Measurements from ENCODE around the gene DMRTB1. TPM values are rescaled to one million over a fixed set of nuclear protein-coding genes. Genes with fewer than 3 reads are reported as not detected.

DMRTB1 gene
- total RNA-seq, 2 donors from 2014 or later, result not detected

DNA sequence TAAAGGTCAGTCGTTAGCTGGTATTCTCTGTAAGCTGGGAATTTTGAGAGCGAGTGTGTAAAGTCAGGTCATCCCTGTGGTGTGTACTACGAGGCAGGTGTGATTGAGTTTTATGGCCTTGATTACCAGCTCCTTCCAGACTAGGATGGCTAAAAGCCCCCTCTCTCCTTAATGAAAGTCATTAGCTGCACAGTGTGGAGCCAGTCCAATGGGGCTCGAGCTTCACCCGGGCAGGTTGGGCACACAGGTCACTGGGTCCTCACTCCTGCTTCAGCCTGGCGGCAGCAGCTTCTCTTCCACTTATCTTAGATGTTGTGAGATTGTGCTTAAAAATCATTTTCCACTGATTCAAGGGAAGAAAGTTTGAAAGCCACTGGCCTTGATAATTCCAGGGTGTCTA is 3.0 kb downstream of the DMRTB1 start:
- no peaks in the 10 kb centered on the region for H3K4me1 Mint-ChIP-seq
- ATAC-seq, result no peak

GRCh38 chr1:53462769-53463501 is 3.7 kb downstream of the DMRTB1 start:
- Mint-ChIP-seq H3K36me3 (ENCODE audit: low read depth) (no peaks in the 10 kb centered on the region), H3K27me3 (no peaks in the 10 kb centered on the region), H3K4me3 (no peak overlapping the region), H3K27ac (no peak overlapping the region), H3K4me1 (peaks cover 3% of the 10 kb centered on the region)
- ATAC-seq (no peak), DNase-seq (no peak)
- no peaks in the 10 kb centered on the region for H3K9me3 ChIP-seq (ENCODE audit: control insufficient read depth, low read length, poor library complexity, severe bottlenecking)

More for the DNA sequence above, 3.0 kb downstream of the DMRTB1 start:
- Mint-ChIP-seq H3K36me3 (ENCODE audit: low read depth) (no peaks in the 10 kb centered on the region), H3K27ac (no peak overlapping the region), H3K27me3 (no peaks in the 10 kb centered on the region), H3K4me3 (no peak overlapping the region)
- no peak for DNase-seq
- no peaks in the 10 kb centered on the region for H3K9me3 ChIP-seq (ENCODE audit: control insufficient read depth, low read length, poor library complexity, severe bottlenecking)

DNA sequence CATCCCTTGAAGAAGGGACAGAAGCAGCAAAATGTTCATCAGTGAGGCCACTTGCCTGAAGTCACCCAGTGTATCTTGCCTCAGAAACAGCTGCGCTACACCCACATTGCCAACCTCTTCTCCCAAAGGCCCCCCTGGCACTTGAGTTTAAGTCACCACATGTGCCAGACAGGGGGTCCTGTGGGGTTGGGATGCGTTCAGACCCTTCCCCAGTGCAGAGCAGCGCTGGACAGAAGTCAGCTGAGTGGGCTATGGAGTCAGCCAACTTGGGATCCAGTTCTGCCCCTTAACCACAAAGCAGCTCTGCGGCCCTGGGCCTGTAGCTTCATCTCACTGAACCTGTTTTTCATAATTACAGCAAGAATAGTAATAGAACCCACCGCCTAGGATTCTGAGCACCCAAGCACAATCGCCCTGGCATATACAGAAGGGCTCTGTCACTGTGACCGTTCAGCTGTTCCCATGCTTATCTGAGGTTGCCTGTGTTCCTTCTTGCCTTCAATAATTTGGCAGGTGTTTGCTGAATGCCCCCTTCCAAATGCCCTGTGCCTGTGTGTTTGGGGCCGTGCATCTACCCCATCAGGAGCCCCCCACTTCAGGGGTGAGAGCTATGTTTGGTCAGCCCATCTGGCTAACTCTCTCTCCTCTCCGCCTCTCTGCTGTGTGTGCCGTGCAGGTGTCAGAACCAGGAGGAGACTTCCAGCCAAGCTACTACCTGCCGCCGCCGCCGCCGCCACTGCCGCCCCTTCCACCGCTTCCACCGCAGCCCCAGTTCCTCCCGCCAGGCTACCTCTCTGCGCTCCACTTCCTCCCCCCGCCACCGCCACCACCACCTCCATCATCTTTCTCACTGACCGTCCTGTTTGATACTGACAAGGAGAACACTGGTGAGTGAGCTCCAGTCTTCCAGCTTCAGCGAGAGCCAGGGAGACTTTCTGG is 5.0 kb downstream of the DMRTB1 start:
- Mint-ChIP-seq H3K27me3 (no peaks in the 10 kb centered on the region), H3K27ac (no peak overlapping the region), H3K36me3 (ENCODE audit: low read depth) (no peaks in the 10 kb centered on the region), H3K4me3 (no peak overlapping the region), H3K4me1 (peaks cover 3% of the 10 kb centered on the region)
- ATAC-seq (no peak), DNase-seq (no peak)
- H3K9me3 ChIP-seq (ENCODE audit: control insufficient read depth, low read length, poor library complexity, severe bottlenecking), result no peaks in the 10 kb centered on the region

GRCh38 chr1:53465023-53465957 is 6.1 kb downstream of the DMRTB1 start:
- Mint-ChIP-seq H3K27ac (no peak overlapping the region), H3K27me3 (no peaks in the 10 kb centered on the region), H3K4me1 (peaks cover 3% of the 10 kb centered on the region), H3K36me3 (ENCODE audit: low read depth) (no peaks in the 10 kb centered on the region), H3K4me3 (no peak overlapping the region)
- no peaks in the 10 kb centered on the region for H3K9me3 ChIP-seq (ENCODE audit: control insufficient read depth, low read length, poor library complexity, severe bottlenecking)
- ATAC-seq (no peak), DNase-seq (no peak)

GRCh38 chr1:53467391-53467790 is 8.2 kb downstream of the DMRTB1 start:
- H3K9me3 ChIP-seq (ENCODE audit: control insufficient read depth, low read length, poor library complexity, severe bottlenecking), result no peaks in the 10 kb centered on the region
- Mint-ChIP-seq H3K4me3 (no peak overlapping the region), H3K36me3 (ENCODE audit: low read depth) (peaks cover 2% of the 10 kb centered on the region), H3K27me3 (peaks cover 4% of the 10 kb centered on the region), H3K27ac (no peak overlapping the region), H3K4me1 (peaks cover 5% of the 10 kb centered on the region)
- ATAC-seq (no peak), DNase-seq (no peak)

- ATAC-seq, result no peak
- no peak overlapping the region for H3K27ac Mint-ChIP-seq
- no peak overlapping the region for H3K4me3 Mint-ChIP-seq
- peaks cover 5% of the 10 kb centered on the region for H3K4me1 Mint-ChIP-seq
- H3K27me3 Mint-ChIP-seq, result peaks cover 4% of the 10 kb centered on the region
- no peaks in the 10 kb centered on the region for H3K9me3 ChIP-seq (ENCODE audit: control insufficient read depth, low read length, poor library complexity, severe bottlenecking)
- DNase-seq, result no peak
- peaks cover 2% of the 10 kb centered on the region for H3K36me3 Mint-ChIP-seq (ENCODE audit: low read depth)
Observed at GRCh38 chr1:53468374-53468773, 9.2 kb downstream of the DMRTB1 start.

GRCh38 chr1:53469373-53469772 is 10.2 kb downstream of the DMRTB1 start:
- Mint-ChIP-seq H3K4me3 (no peak overlapping the region), H3K36me3 (ENCODE audit: low read depth) (peaks cover 2% of the 10 kb centered on the region), H3K27ac (no peak overlapping the region), H3K4me1 (peaks cover 5% of the 10 kb centered on the region), H3K27me3 (peaks cover 4% of the 10 kb centered on the region)
- ATAC-seq (no peak), DNase-seq (no peak)
- no peaks in the 10 kb centered on the region for H3K9me3 ChIP-seq (ENCODE audit: control insufficient read depth, low read length, poor library complexity, severe bottlenecking)

DNA sequence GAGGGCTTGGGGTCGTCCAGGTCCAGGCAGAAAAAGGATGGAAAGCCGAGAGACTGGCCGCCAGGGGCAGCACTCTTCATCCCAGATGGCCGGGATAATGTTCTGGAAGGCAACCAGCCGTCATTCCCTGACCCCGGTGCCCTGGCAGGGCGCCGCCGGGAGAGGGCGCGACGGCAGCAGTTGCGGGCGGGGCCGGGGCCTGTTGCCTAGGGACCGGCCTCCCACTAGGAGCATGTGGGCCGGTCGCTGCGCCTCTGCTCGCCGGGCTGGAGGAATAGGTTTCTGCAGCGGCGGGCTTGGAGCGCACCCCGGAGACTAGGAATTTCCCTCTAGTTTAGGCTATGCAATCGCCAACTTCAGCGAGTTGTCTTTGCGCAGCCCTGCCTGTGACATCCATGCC is 11.0 kb downstream of the DMRTB1 start:
- no peak for DNase-seq
- no peaks in the 10 kb centered on the region for H3K9me3 ChIP-seq (ENCODE audit: control insufficient read depth, low read length, poor library complexity, severe bottlenecking)
- H3K4me3 Mint-ChIP-seq, result no peak overlapping the region
- ATAC-seq, result no peak
- peaks cover 4% of the 10 kb centered on the region for H3K27me3 Mint-ChIP-seq
- H3K27ac Mint-ChIP-seq, result no peak overlapping the region
- peaks cover 5% of the 10 kb centered on the region for H3K4me1 Mint-ChIP-seq
- H3K36me3 Mint-ChIP-seq (ENCODE audit: low read depth), result peaks cover 2% of the 10 kb centered on the region

- Mint-ChIP-seq H3K27me3 (peaks cover 6% of the 10 kb centered on the region), H3K27ac (no peak overlapping the region), H3K36me3 (ENCODE audit: low read depth) (peaks cover 2% of the 10 kb centered on the region), H3K4me1 (peaks cover 5% of the 10 kb centered on the region), H3K4me3 (no peak overlapping the region)
- no peaks in the 10 kb centered on the region for H3K9me3 ChIP-seq (ENCODE audit: control insufficient read depth, low read length, poor library complexity, severe bottlenecking)
- DNase-seq (no peak), ATAC-seq (no peak)
Observed at GRCh38 chr1:53470584-53470983, 11.4 kb downstream of the DMRTB1 start.

DNA sequence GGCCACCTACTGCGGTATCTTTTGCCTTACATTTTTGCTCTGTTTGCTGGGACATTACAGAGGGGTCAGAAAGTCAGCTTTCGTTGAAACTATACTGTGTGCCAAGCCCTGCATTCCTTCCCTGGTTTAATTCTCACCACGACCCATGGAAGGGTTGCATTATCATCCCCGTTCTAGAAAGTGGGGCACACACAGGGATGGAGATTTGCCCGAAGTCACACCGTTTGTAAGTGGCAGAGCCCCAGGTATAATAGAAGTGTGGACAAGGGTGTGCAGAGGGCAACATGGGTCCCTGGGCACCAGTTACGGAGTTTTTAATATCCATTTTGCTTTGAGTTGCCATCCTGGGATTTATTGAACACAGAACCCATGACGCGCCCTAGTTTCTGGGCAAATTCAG is 11.8 kb downstream of the DMRTB1 start:
- H3K4me1 Mint-ChIP-seq, result peaks cover 7% of the 10 kb centered on the region
- no peak for ATAC-seq
- no peak for DNase-seq
- H3K9me3 ChIP-seq (ENCODE audit: control insufficient read depth, low read length, poor library complexity, severe bottlenecking), result no peaks in the 10 kb centered on the region
- H3K27ac Mint-ChIP-seq, result no peak overlapping the region
- peaks cover 10% of the 10 kb centered on the region for H3K27me3 Mint-ChIP-seq
- H3K36me3 Mint-ChIP-seq (ENCODE audit: low read depth), result peaks cover 2% of the 10 kb centered on the region
- no peak overlapping the region for H3K4me3 Mint-ChIP-seq

GRCh38 chr1:53473463-53473862 is 14.3 kb downstream of the DMRTB1 start:
- Mint-ChIP-seq H3K4me1 (peaks cover 5% of the 10 kb centered on the region), H3K27me3 (peaks cover 27% of the 10 kb centered on the region), H3K36me3 (ENCODE audit: low read depth) (peaks cover 2% of the 10 kb centered on the region), H3K4me3 (no peak overlapping the region), H3K27ac (no peak overlapping the region)
- ATAC-seq (no peak), DNase-seq (no peak)
- H3K9me3 ChIP-seq (ENCODE audit: control insufficient read depth, low read length, poor library complexity, severe bottlenecking), result no peaks in the 10 kb centered on the region

DNA sequence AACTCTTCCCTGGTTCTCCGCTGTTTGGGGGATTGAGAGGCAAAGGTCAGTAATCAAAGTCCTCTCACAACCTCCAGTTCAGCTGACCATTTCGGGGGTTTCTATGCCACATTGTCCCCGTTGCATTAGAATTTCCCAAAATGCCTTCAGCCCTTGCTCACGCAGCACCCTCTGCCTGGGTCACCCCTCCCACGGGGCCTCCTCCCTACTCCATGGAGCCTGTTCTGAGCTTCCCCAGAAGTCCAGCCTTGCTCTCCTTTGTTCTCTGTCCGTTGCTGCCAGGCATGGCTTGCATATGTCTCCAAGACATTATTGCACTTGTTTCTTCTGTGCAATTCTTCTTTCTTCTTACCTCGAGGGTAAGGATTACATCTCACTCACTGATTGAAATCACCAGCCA is 16.5 kb downstream of the DMRTB1 start:
- Mint-ChIP-seq H3K27ac (no peak overlapping the region), H3K27me3 (peaks cover 28% of the 10 kb centered on the region), H3K4me3 (no peak overlapping the region), H3K4me1 (peaks cover 3% of the 10 kb centered on the region), H3K36me3 (ENCODE audit: low read depth) (peaks cover 2% of the 10 kb centered on the region)
- no peak for DNase-seq
- no peaks in the 10 kb centered on the region for H3K9me3 ChIP-seq (ENCODE audit: control insufficient read depth, low read length, poor library complexity, severe bottlenecking)
- no peak for ATAC-seq

DNA sequence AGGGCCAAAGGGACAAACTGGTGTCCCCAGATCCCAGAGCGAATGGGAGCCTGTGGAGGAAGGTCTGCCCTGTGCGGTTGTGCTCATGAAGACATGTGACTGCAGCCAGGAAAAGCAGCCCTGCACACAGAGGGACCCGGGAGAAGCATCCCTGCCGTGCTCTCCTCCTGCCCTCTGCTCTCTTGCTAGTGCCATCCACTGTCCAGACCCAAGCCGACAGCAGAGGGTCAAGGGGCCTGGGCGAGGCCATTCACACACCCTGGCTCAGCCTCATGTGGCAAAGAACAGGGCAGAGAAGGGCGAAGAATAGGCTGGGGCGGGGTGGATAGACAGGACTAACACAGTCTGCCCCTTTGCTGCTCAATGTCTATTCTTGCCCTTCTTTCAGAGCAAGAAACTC is 17.4 kb downstream of the DMRTB1 start:
- peaks cover 2% of the 10 kb centered on the region for H3K4me1 Mint-ChIP-seq
- no peak for ATAC-seq
- H3K27ac Mint-ChIP-seq, result no peak overlapping the region
- no peak overlapping the region for H3K4me3 Mint-ChIP-seq
- H3K27me3 Mint-ChIP-seq, result peaks cover 28% of the 10 kb centered on the region
- H3K36me3 Mint-ChIP-seq (ENCODE audit: low read depth), result peaks cover 2% of the 10 kb centered on the region
- H3K9me3 ChIP-seq (ENCODE audit: control insufficient read depth, low read length, poor library complexity, severe bottlenecking), result no peaks in the 10 kb centered on the region
- no peak for DNase-seq
